SH-SY5Y (cell line): ENCODE measurements around the gene EPHB6.

Experiments
- GATA2 ChIP-seq: IDR thresholded peaks from 2 replicates; pipeline ENCODE4 v1.6.1; 2011; ENCODE audit warnings: mild to moderate bottlenecking, low read depth, low read length
- GATA3 ChIP-seq: IDR thresholded peaks from 2 replicates; pipeline ENCODE4 v1.6.1; 2011; ENCODE audit warnings: low read depth, mild to moderate bottlenecking, low read length, moderate library complexity

DNA sequence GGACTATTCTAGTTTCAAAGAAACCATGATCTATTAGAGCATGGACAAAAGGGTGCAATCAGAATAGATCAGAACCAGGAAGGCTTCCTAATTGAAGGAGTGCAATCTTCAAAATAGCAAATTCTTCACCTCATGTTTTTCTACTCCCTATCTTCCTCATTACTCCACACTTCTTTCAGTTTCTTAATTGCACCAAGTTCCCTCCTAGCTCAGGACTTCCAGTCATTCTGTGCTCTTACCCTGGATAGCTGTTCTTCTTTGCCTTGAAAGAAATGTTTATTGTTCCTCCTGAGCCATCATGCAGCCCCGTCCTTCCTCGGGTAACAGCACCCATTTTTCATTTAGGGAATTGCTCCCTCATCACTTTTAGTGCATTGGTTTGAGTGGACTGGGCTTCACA lies 55.6 kb downstream of the EPHB6 start:
- TF ChIP-seq GATA3 (no peak), GATA2 (no peak)
